H1 (cell line): ENCODE results near the gene MACROH2A1. TPM values are rescaled to one million over a fixed set of nuclear protein-coding genes. Genes with fewer than 3 reads are reported as not detected.

Experiments
- TEAD4 ChIP-seq: IDR thresholded peaks from 2 replicates; pipeline ENCODE4 v1.6.1; 2012; ENCODE audit warnings: low read depth, low read length, inconsistent platforms, mixed read lengths
- polyA plus RNA-seq, 7 experiments: library from polyadenylated mRNA; depleted of rRNA in 3 of 7; stranded (reverse) in 5 of 7; unstranded in 2 of 7; fragments of >200 nt in 5 of 7; fragments of 200-250 nt in 2 of 7; gene quantifications; 1 replicate in 5 of 7; 2 replicates in 1 of 7; 4 replicates in 1 of 7; pipeline versions ENCODE4 v1.2.1 to v1.2.3, GENCODE V29; 2011 to 2013; ENCODE audit warnings: missing spikeins in 2 of 7, mixed read lengths in 2 of 7
- total RNA-seq: library from RNA; stranded (reverse); fragmentation: NEBNext Ultra II Directional; extraction: Animal tissue kit (Norgen Biotek cat#: 25700); gene quantifications from 2 replicates; pipeline ENCODE4 v1.2.1, GENCODE V29; 2021

Gene MACROH2A1
- total and polyA plus RNA-seq, 2 of the 8 experiments (the other 6 are each of a cell fraction or from before 2014, with no cell fraction given): 60.0 to 92.3 TPM

- TF ChIP-seq TEAD4: no peak
These were observed 14.1 kb downstream of the MACROH2A1 start (continued) for GRCh38 chr5:135384898-135385297.
